Stimulated activated CD8-positive, alpha-beta memory T cell treated with anti-CD3 and anti-CD28 coated beads, Interleukin-15, amount 100 ng/mL, for 1 hour (primary cell): Measurements from ENCODE around the gene SLC41A3.
"Not testable (repeated sequence)": the region's sequence is repeated elsewhere in the genome, so short reads cannot be mapped to it uniquely, and the experiment has no call there.

Experiments
- DNase-seq: peaks from one replicate; pipeline ENCODE4 v3.0.0-alpha.2; 2020; ENCODE audit warnings: low read depth

SLC41A3 gene

DNA sequence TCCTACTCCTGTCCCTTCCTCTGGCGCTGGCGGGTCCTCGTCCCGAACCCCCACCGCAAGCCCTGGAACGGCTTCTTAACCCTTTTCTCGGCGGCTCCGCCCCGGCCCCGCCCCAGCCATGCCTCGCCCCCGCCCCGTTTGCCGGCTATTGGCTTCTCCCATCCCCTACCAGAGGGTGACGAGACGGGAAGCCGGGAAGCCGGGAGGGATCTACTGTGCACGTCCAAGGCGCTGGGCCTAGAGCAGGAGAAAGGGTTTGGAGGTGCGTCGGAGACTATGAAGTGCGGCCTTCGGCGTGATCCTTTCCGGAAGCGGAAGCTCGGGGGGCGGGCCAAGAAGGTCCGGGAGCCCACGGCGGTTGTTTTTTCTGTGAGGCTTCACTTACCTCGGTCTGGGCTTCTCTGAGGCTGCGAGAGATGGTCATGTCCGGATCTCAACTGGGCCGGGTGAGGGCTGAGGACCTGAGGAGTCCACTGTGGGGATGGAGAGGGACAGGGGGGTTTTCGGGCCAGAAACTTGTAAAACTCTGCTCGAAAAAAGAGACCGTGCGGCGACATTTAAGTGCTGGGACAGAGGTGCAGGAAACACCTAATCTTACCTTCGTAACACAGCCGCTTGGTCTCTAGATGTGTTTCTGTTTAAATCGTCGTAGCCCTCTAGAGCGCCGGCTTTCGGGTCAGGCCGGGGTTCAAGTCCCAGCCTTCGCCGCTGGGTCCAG lies 93.5 kb downstream of the SLC41A3 start:
- DNase-seq: peak; percentile 50

DNA sequence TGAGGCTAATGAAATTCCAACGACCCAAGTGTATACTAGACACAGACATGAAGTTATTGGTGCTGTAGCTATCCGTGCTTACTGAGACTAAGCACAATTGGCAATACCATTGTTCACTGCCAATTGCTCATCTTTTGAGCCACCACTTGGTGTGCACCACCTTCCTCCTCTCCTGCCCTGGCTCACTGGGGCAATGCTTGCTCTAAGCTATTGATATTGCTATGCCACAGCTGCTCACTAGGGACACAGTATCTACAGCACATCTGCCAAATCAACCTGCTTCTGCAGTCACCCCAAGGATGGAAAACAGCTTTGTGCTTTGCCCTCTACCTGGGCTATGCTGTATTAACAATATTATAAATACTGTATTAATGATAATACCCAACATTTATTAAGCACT lies 99.0 kb downstream of the SLC41A3 start:
- DNase-seq: not testable (repeated sequence)

DNA sequence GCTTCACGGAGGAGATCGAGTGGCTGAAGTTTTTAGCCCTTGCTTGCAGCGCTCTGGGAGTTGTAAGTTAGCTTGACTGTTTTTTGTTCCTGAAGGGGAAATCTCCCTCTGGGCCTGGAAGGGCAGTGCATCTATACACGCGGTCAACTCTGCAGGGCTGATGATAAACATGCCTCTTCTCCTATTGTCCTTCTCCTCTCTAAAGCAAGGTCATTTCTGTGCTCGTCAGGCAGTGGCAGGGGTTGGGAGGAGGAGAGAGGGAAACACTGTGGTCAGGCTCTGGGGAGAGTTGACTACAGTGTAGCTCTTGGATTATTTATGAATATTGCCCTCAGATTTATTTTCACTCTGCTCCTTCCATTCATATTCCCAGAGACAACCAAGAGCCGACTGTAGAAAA lies 106.8 kb downstream of the SLC41A3 start:
- not testable (repeated sequence) for DNase-seq

DNA sequence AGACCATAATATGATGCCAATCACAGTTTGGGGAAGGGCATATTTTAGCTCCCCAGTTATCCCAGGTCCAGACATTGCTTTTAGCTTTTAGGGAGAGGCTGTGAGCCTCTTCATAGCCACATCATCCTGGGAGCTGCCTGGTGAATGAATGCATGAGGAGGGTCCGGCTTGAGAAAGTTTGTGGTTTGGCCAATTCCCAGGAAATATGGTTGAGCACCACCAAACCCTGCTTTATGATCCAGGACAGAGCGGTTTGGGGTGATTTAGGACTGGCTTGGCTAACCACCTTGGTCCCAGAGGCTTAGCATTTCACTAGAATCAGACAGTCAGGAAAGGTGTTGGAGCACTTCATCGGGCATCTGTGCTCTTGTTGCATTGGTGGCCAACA lies 107.9 kb downstream of the SLC41A3 start:
- DNase-seq: not testable (repeated sequence)

DNA sequence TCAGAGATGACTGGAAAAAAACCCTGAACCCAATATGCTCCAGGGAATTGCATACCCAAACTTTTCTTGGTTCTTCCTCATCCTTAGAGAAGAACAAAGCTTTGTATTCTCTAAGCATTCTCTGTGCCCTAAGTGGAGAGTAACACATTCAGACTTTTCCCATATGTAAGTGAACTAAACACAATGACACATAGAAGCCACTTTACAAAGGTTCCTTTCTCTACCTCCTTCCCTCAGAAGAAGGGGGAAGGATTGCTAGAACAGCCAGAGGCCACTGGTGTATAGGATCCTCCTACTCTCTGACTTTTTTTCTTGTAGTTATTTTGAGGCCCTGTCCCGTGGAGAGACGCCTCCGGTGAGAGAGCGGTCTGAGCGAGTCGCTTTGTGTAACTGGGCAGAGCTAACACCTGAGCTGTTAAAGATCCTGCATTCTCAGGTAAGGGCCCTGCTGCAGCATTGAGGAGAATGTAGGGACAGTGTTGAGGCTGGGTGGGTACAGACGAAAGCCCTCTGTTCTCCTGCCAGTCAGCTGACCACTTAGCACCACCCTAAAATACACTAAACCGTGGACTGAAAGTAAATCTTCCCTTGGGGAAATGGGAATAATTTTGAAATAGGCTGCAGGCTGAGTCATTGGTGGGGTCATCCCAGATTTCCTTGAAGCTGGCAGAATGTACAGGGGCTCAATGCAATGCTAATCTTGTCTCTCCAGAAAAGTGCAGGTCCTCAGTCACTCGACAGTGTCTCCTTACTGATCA lies 108.5 kb downstream of the SLC41A3 start:
- DNase-seq: not testable (repeated sequence)

DNA sequence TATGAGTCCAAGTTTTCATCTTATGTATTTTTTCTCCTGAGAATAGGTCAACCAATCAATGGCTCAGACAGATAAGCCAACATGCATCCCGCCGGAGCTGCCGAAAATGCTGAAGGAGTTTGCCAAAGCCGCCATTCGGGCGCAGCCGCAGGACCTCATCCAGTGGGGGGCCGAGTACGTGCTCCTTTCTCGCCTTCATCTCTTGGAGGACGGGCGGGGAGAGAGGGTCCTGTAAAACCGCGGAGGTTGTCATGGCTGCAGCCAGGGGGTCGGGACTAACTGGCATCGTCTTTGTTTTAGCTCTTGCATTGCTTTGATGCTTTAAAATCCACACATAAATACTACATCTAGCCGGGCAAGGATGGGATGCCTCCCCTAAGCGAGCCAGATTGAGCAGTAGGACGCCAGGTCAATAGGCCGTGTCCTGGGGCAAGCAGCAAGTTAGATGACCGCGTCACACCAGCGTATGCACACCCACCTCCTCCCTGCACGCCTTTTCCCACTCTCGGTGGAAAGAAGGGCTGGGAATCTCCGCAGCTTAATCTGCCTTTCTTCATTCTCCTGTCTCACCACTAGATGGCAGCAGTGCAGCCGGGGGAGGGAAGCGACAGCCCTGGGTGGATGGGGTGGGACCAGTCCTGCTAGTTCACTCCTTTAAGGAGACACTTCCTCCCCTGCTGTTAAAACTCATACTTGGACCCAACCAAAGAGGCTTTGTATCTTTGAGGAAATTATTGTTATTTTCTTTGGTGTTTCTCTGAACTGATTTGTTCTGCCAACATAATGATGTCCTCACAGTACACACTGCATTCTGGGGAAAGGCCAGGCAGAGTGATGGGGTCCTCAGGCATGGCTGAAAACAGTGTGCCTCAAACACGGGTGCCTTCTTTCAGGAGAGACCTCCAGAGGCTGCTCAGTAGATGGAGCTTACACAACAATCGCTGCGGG lies 111.7 kb downstream of the SLC41A3 start:
- not testable (repeated sequence) for DNase-seq

DNA sequence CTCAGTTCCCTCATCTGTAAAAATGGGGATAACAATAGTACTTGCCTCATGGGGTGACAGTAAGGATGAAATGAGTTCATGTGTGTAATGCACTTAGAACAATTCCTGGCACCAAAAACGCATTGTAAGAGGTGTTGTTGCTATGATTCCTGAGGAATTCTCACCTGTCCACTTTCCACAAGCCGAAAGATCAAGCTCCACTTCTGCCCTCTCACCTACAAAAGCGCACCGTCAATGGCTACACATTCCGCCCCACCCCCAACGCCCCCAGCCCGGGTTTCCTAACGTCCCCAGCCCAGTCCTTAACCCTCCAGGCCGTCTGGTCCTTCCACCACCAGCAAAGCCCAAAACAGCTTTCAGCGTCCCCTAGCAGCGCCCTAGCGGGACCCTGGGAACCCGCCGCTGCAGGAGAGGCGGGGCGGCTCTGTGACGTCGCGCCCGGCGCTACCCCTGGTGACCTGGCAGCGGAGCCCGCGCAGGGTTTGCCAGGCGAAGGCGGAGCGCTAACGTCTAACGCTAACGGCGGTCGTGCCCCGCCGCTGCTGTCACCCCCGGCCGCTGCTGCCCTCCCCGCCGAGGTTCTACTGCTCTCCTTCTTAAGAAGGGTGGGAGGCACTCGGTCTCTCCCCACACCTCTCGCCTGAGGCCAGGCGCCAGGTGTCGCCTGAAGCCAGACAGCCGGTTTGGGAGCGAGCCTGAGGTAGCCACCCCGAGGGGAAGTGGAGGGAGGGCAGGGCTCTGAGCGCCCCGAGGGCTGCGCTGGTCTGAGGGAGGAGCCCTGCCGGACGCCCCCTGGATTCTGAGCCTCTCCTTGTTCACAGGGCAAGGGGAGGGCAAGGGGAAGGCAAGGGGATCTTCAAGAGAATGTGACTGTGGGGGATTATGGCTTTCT lies 115.0 kb downstream of the SLC41A3 start, which contains the start of gene ROPN1B:
Gene ROPN1B, plus strand, starts transcription at position 478 of the 892 bp plus-strand sequence. CDS start 2,877 bp downstream, outside the sequence.
- DNase-seq: not testable (repeated sequence)

DNA sequence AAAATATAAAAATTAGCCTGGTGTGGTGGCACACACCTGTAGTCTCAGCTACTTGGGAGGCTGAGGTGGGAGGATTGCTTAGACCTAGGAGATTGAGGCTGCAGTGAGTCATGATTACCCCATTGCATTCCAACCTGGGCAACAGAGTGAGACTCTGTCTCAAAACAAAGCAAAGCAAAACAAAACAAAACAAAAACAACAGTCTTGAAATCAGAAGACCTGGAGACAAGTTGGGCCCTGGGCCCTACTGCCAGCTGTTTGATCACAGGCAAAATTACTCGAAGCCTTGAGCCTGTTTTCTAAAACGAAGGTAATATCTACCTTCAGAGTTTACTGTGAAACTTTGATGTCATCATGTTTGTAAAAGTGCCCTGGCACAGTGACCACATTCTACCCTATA lies 115.8 kb downstream of the SLC41A3 start:
- not testable (repeated sequence) for DNase-seq

DNA sequence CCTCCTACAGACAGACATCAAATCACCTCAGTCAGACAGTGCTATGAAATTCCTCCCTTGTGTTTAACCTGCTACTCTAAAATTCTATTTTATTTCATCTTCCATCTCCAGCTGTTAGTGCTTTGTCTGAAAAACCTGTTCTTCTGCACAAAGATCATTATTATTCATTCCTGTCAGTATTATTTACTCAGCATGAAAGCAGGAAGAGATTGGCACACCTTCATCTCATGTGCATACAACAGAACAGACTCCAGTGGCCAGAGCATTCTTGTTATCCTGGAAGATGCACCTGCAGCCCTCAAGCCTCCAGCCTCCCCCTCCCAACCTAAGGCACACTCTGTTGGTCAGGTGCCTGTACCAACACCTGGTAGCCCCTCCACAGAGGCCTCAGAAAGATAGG lies 116.8 kb downstream of the SLC41A3 start:
- DNase-seq: no peak

DNA sequence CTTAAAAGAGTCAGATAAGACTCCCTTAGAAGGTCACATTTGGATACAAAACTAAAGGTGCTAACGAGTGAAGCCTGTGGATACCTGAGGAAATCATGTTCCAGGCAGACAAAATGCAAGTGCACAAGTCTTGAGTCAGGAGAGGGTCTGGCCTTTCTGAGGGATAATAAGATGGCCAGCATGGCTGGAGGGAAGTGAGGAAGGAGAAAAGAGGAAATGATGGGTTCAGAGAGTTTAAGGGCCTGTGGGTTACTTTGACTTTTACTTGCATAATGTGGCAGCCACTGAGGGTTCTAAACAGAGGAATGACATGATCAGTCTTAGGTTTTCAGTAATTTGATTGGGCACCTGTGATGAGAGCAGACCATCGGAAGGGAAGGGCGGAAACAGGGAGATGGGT lies 118.4 kb downstream of the SLC41A3 start:
- no peak for DNase-seq

DNA sequence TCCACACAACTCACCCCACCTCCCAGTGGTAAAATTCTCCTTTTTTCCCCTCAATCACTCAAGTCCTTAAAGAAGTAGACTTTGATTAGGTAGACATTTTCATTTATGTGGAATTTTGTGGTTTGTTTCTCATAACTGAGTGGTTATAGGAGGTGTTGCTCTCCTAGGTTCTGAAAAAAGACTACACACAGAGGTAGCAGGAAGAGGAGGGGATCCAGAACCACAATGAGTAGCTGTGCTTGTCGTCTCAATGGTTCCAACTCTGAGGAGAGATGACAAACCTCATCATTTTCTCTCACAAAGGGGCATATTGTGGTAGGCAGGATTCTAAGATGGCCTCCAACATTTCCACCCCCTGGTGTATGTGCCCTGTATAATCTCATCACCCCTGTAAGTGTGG lies 120.1 kb downstream of the SLC41A3 start:
- DNase-seq: not testable (repeated sequence)

DNA sequence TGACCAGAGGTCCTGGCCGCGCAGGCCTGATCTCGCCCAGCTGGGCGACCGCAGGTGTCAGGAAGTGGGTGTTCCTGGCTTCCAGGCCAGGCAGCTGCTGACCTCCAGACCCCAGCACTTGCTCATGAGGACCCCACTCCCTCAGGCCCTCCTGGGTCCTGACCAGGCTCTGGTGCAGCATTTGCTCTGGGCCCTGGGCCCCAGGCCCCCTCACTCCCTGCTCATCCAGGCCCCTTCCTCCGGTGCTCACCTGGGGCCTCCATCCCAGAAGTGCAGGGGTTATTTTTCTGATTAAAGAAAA lies 122.7 kb downstream of the SLC41A3 start:
- DNase-seq: no peak

DNA sequence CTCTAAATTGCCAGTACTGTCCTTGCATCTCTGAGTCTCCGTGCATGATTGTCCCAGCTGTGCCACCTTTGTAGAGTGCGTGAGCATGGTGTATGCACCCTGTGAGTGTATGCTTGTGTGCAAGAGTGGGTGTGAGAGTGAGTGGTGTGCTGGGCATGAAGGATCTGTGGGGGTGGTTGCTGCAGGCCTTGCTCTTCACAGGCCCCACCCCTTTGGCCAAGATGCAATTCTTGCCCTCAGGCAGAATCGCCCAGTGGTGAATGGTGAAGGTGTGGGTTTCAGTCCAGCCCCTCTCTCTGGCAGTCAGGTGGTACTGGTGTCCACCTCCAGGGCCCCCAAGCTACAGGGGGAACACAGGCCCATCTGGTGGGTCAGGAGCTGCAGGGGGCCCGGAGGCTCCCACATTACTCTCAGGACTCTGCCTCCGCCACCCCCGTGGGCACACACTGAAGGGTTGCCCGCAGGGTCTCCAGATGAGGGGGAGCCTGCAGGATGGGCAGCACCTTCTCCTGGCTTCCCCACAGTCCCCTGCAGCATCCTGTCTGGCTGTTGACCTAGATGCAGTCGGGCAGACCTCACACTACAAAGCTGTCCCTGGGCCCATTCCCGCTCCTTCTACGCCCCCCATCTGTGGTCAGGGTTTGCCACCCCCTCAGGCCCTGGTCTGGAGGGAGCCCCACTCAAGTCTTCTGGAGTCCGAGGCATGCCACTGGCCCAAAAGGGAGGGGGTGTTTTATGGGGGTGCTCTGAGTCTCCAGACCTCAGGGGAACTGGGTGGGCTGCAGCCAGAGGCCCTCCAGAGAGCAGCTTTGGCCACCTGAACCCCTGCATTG lies 123.3 kb downstream of the SLC41A3 start:
- no peak for DNase-seq

DNA sequence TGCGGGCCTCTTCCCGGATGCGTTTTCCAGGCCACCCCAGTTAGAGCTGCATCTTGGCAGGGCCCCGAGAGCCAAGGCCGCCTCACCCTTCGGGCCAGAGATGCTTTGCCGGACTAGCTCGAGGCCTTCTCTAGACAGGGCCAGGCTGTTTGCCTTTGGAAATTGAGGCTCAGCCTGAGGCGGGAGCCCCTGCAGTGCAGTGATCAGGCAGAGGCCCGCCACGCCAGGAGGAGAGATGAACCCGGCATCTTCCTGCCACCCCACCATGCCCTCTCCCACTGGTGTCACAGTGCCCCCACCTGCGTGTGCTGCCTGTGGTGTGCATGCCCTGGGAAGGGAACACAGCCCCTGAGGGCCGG lies 123.9 kb downstream of the SLC41A3 start:
- DNase-seq: no peak

DNA sequence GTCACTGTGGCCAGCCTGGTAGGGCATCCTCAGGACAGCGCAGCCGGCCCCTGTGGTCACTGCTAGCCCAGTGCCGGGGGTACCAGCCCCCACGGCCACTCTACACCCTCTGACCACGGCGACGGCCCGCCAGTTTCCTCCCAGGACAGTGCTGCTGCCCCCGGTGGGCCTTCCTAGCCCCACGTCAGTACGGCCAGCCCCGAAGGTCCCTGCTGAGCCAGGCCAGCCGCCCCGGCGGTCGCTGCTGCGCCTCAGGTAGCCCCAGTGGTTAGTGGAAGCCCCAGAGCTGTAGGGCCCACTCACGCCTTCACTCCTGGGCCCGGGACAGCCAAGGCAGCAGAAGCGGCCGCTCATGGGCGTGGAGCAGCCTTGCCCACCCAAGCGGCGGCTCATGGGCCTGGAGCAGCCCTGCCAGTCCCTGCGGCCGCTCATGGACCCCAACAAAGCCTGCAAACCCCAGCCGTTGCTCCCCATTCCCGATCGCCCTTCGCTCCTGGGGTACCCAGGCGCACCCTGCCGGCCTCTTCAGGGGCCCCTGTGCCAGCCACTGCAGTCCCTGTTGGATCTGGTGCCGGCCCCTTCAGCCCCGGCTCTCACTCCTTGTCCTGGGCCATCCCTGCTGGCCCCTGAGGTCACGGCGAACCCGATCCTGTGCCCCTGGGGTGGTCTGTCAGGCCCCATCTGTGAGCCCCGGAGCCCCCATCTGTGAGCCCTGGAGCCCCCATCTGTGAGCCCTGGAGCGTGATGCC lies 124.4 kb downstream of the SLC41A3 start:
- no peak for DNase-seq

DNA sequence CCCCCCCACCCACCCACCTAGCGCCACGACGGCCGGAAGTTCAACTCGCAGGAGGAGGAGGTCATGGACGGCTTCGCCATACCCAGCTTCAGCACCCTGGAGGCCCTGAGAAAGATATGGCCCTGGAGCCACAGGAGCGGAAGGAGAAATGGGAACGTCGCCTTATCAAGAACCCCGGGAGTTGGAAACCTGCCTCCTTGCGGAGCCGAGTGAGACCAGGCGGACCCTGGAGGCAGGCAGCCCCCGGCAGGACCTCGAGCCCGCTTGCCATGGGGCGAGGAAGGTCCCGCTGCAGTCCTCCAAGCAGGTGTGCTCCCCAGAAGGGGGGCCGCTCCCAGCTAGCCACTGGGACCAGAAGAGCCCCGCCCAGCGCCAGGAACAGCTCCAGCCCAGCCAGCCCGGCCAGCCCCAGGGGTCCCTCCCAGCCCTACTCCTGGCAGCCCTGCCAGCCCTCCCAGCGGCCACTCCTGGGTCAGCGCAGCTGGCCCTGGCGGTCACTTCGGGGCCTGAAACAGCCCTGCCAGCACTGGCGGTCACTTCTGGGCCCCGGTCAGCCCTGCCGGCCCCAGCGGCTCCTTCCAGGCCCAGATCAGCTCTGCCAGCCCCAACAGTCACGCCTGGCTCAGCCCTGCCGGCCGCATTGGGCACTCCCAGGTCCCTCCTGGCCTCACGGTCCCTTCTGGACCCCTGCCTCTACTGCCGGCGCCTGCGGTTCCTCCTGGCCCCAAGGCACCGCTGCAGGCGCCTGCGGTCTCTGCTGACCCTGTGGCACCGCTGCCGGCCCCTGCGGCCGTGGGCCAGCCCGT lies 125.2 kb downstream of the SLC41A3 start:
- DNase-seq: no peak

DNA sequence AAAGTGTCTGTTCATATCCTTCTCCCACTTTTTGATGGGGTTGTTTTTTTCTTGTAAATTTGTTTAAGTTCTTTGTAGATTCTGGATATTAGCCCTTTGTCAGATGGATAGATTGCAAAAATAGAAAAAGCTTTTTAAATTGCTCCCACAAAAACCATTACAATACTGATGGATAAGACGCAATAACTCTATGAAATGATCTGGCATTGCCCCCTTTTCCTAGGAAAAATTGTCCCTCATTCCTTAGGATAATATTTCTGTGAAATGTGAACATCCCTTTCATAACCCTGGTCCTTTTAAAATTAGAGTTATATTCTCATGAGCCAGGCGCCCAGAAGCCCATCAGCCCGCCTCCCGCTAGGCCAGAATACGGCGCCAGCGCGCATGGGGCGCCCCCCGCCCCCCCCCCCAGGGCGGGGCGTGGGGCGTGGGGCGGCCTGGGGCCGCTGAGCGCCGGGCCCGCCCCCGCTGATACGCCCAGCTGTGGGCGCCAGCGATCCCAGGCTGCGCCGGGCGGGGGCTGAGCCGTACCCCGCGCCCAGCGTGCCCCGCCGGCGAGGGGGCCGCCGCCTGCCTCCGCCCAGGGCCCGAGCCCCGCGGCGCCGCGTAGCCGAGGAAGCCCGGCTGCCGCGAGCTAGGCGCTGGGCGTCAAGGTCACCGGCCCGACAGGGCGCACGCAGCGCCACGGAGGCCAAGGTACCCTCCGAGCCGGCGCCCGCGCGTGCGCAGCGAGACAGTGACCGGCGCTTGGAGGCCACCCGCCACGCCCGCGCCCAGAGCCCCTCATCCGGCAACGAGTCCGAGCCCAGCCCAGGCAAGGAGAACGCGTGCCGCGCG lies 126.0 kb downstream of the SLC41A3 start:
- DNase-seq: no peak

DNA sequence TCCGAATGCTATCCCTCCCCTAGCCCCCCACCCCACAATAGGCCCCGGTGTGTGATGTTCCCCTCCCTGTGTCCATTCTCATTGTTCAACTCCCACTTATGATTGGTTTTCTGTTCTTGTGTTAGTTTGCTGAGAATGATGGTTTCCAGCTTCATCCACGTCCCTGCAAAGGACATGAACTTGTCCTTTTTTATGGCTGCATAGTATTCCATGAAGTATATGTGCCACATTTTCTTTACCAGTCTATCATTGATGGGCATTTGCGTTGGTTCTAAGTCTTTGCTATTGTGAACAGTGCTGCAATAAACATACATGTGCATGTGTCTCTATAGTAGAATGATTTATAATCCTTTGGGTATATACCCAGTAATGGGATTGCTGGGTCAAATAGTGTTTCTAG lies 126.9 kb downstream of the SLC41A3 start:
- not testable (repeated sequence) for DNase-seq
